HepG2 (cell line): ENCODE data around the gene NR2F1-AS1. TPM values are rescaled to one million over a fixed set of nuclear protein-coding genes. Genes with fewer than 3 reads are reported as not detected.
A peak's percentile ranks its signal among the peaks of the same experiment; 100 is the strongest.

Source experiments
- ATAC-seq: fragments of 200-7000 bp; cut with Tn5 transposase; 3 replicates; pipeline ENCODE4 v1.9.1; 2020; ENCODE audit warnings: mild to moderate bottlenecking, moderate library complexity
- BruUV-seq: library from RNA; stranded (reverse); fragments of 400-500 nt; replicated peaks from 2 replicates; lab custom pipeline; 2021; lab: Mats Ljungman, UMichigan
- CTCF ChIA-PET: fragments of 300-600 bp; formaldehyde crosslinking; extraction: SDS; loops from one replicate; lab custom pipeline; 2021; ENCODE audit warnings: low total read pairs, inconsistent platforms, low intra/inter-chr PET ratio; lab: Yijun Ruan, JAX
- POLR2A ChIA-PET: fragments of 350-600 bp; sonication (Branson Sonifier 250); formaldehyde crosslinking; loops from one replicate; lab custom pipeline; 2020; ENCODE audit warnings: antibody characterized with exemption, inconsistent platforms; lab: Yijun Ruan, JAX
- DNase-seq: peaks from one replicate; pipeline ENCODE4 v3.0.0-alpha.2; 2015; ENCODE audit warnings: low spot score
- FAIRE-seq: peaks from 3 replicates; lab custom pipeline; 2011; peaks lifted over from hg19 to GRCh38; lab: Jason Lieb, UNC
- H2AFZ ChIP-seq: one replicate; pipeline ENCODE4 v1.6.1; 2011; ENCODE audit warnings: low read length, inconsistent platforms
- H3K27ac ChIP-seq: fragments of 300-600 bp; 3 replicates; pipeline ENCODE4 v1.8.0; 2011; ENCODE audit warnings: mixed run types, mild to moderate bottlenecking, mixed read lengths, low read length, inconsistent platforms; ENCODE audit not compliant: insufficient read depth; ENCODE audit errors: extremely low read length
- H3K27me3 ChIP-seq, 2 experiments: fragments of 200-600 bp in 1 of 2; 2 replicates in 1 of 2; 3 replicates in 1 of 2; pipeline versions ENCODE4 v1.6.0 to v1.8.0; 2011; ENCODE audit warnings: low read length in 2 of 2, mild to moderate bottlenecking in 2 of 2, moderate library complexity in 2 of 2, inconsistent platforms in 1 of 2; ENCODE audit not compliant: insufficient read depth in 2 of 2, control insufficient read depth in 1 of 2
- H3K36me3 ChIP-seq, 2 experiments: fragments of 200-600 bp in 1 of 2; replicated peaks in 1 of 2; 2 replicates in 1 of 2; 3 replicates in 1 of 2; pipeline versions ENCODE4 v1.5.1 to v1.8.0; 2011; ENCODE audit warnings: low read length in 2 of 2, inconsistent platforms in 1 of 2; ENCODE audit not compliant: insufficient read depth in 2 of 2, control insufficient read depth in 1 of 2
- H3K4me1 ChIP-seq: 2 replicates; pipeline ENCODE4 v1.5.1; 2012; ENCODE audit warnings: low read length, inconsistent platforms; ENCODE audit not compliant: insufficient read depth
- H3K4me2 ChIP-seq: 2 replicates; pipeline ENCODE4 v1.6.0; 2011; ENCODE audit warnings: low read depth, low read length, inconsistent platforms
- H3K4me3 ChIP-seq, 3 experiments: fragments of 200-600 bp in 1 of 3; sonication (generic), shearing (Covaris generic) in 1 of 3; replicated peaks in 1 of 3; 2 replicates each; pipeline ENCODE4 v1.5.1; 2011 to 2016; ENCODE audit warnings: low read length in 3 of 3, inconsistent platforms in 2 of 3, low read depth in 2 of 3, mild to moderate bottlenecking in 2 of 3, control low read depth in 1 of 3, mixed read lengths in 1 of 3; ENCODE audit not compliant: insufficient read depth in 1 of 3
- H3K79me2 ChIP-seq: one replicate; pipeline ENCODE4 v1.6.1; 2011; ENCODE audit warnings: low read length, inconsistent platforms; ENCODE audit not compliant: insufficient read depth
- H3K9ac ChIP-seq: 2 replicates; pipeline ENCODE4 v1.6.0; 2011; ENCODE audit warnings: mild to moderate bottlenecking, low read depth, low read length, inconsistent platforms; ENCODE audit not compliant: insufficient read depth
- H3K9me3 ChIP-seq: 2 replicates; pipeline ENCODE4 v1.5.1; 2012; ENCODE audit warnings: mild to moderate bottlenecking, low read length
- H4K20me1 ChIP-seq: 2 replicates; pipeline ENCODE4 v1.6.0; 2011; ENCODE audit warnings: inconsistent platforms, mild to moderate bottlenecking, low read length, moderate library complexity; ENCODE audit not compliant: insufficient read depth
- E2F5 ChIP-seq: sonication (generic); formaldehyde crosslinking; conservative IDR thresholded peaks from 2 replicates; pipeline ENCODE4 v1.4.0; 2020; ENCODE audit warnings: missing genetic modification reagents
- HCFC1 ChIP-seq: fragments of 150-350 bp; IDR thresholded peaks from 2 replicates; pipeline ENCODE4 v1.6.1; 2014; ENCODE audit warnings: low read depth, low read length
- NFRKB ChIP-seq: fragments of 450-650 bp; IDR thresholded peaks from 2 replicates; pipeline ENCODE4 v1.6.1; 2017
- ZKSCAN5 ChIP-seq: sonication (generic); formaldehyde crosslinking; IDR thresholded peaks from 2 replicates; pipeline ENCODE4 v1.5.1; 2020; ENCODE audit warnings: mild to moderate bottlenecking, missing genetic modification reagents
- ZNF274 ChIP-seq: sonication (generic); formaldehyde crosslinking; IDR thresholded peaks from 2 replicates; pipeline ENCODE4 v1.5.1; 2020; ENCODE audit warnings: mild to moderate bottlenecking, missing genetic modification reagents
- ZNF614 ChIP-seq: IDR thresholded peaks from 2 replicates; pipeline ENCODE4 v1.6.1; 2018; ENCODE audit warnings: missing biosample characterization, missing genetic modification reagents, inconsistent platforms, borderline replicate concordance
- ZNF747 ChIP-seq: sonication (generic); formaldehyde crosslinking; IDR thresholded peaks from 2 replicates; pipeline ENCODE4 v1.8.1; 2023; ENCODE audit warnings: missing genetic modification reagents, mild to moderate bottlenecking, borderline replicate concordance
- ZZZ3 ChIP-seq: sonication (generic); formaldehyde crosslinking; IDR thresholded peaks from 2 replicates; pipeline ENCODE4 v1.4.0; 2020; ENCODE audit warnings: missing genetic modification reagents, mild to moderate bottlenecking, borderline replicate concordance
- WGBS: methylation state at CpG from one replicate; pipeline ENCODE4 v1.1.6; 2017; ENCODE audit warnings: low lambda C conversion rate; 5-methylcytosine and 5-hydroxymethylcytosine counted together
- in situ Hi-C: cut with HindIII; loops from 2 replicates; pipeline ENCODE4 v1.10.0; 2017; ENCODE audit warnings: low pct_unique_long_range_greater_than_20kb; ENCODE audit not compliant: extremely low pct_ligation_motif_present
- intact Hi-C: fragments of 100-400 bp; cut with micrococcal nuclease; formaldehyde crosslinking; loops from one replicate; pipeline ENCODE4 v1.10.0; 2022; ENCODE audit not compliant: unreplicated experiment
- polyA plus RNA-seq, 8 experiments: library from polyadenylated mRNA; depleted of rRNA in 3 of 8; stranded (reverse) in 7 of 8; unstranded in 1 of 8; fragments of >200 nt; fragmentation: Illumina TruSeq in 4 of 8; extraction: Trizol in 4 of 8; gene quantifications; 2 replicates each; pipeline versions ENCODE4 v1.2.1 to v1.2.3, GENCODE V29; 2011 to 2016; ENCODE audit warnings: low read depth in 4 of 8, missing spikeins in 1 of 8, mixed read lengths in 1 of 8; ENCODE audit not compliant: insufficient read depth in 1 of 8
- total RNA-seq, 5 experiments: library from RNA; depleted of rRNA; stranded (reverse); fragments of >200 nt; fragmentation: Illumina TruSeq; extraction: Trizol; gene quantifications; 2 replicates each; pipeline ENCODE4 v1.2.3, GENCODE V29; 2016; ENCODE audit warnings: low read depth in 1 of 5

NR2F1-AS1 gene
- total and polyA plus RNA-seq, 2 of the 13 experiments (the other 11 are each of a cell fraction or from before 2014, with no cell fraction given): 2.8 TPM

GRCh38 chr5:93595420-93596147 lies 14.6 kb upstream of the NR2F1-AS1 start:
- intact Hi-C loops (no loop called here), in situ Hi-C loops (no loop called here)
- CTCF ChIA-PET: no interaction called here

More at GRCh38 chr5:93595420-93596147, 14.6 kb upstream of the NR2F1-AS1 start:
- ATAC-seq (peak; percentile 9), DNase-seq (no peak), FAIRE-seq (no peak)
- H3K4me3 ChIP-seq: no peak overlapping the region
- H3K27ac ChIP-seq: no peak overlapping the region
- WGBS: 96% methylated on average over 25 of the region's 29 CpGs
- no peak overlapping the region for H2AFZ ChIP-seq
- H3K79me2 ChIP-seq: peaks cover 8% of the 10 kb centered on the region
- TF ChIP-seq ZNF274: no peak
- TF ChIP-seq ZZZ3 (CRISPR knock-in tag): no peak
- no peak for TF ChIP-seq ZKSCAN5 (CRISPR knock-in tag)
- no peak for TF ChIP-seq E2F5 (CRISPR knock-in tag)
- no peak for TF ChIP-seq NFRKB
- no peak for TF ChIP-seq HCFC1
- TF ChIP-seq ZNF614 (CRISPR knock-in tag): no peak
- TF ChIP-seq ZNF747 (CRISPR knock-in tag): no peak
- peaks cover 5 to 29% of the 10 kb centered on the region in 2 experiments for H3K36me3 ChIP-seq
- H3K4me1 ChIP-seq: peaks cover 42% of the 10 kb centered on the region
- no TSS peak for BruUV-seq
- peaks cover 26% of the 10 kb centered on the region; the same call in 1 of the 2 replicates for H4K20me1 ChIP-seq
- H3K9ac ChIP-seq: no peak overlapping the region
- H3K27me3 ChIP-seq: 0 out of 5 replicates have a peak, but pooled peaks cover 0 to 6% of the 10 kb centered on the region in 2 experiments
- no peaks in the 10 kb centered on the region for H3K9me3 ChIP-seq
- H3K4me2 ChIP-seq: no peak overlapping the region
- POLR2A ChIA-PET: no interaction called here
